Kidney (tissue), 14 donors: ENCODE measurements around the gene FGF5. TPM values are rescaled to one million over a fixed set of nuclear protein-coding genes. Genes with fewer than 3 reads are reported as not detected.
"Not testable (repeated sequence)": the region's sequence is repeated elsewhere in the genome, so short reads cannot be mapped to it uniquely, and the experiment has no call there.

Experiments used
- DNase-seq, 5 donors: peaks; one replicate each; pipeline ENCODE4 v3.0.0-alpha.2; 2013 to 2020
- FAIRE-seq: peaks from 2 replicates; lab custom pipeline; 2012; peaks lifted over from hg19 to GRCh38; lab: Jason Lieb, UNC
- H3K27ac ChIP-seq, 2 donors: one replicate each; pipeline ENCODE4 v1.7.0; 2013; ENCODE audit warnings: low read depth in 2 of 2, low read length in 2 of 2, inconsistent platforms in 1 of 2
- H3K27me3 ChIP-seq: one replicate; pipeline ENCODE4 v1.7.1; 2013; ENCODE audit warnings: low read length, inconsistent platforms; ENCODE audit not compliant: control insufficient read depth, insufficient read depth
- H3K36me3 ChIP-seq, 3 donors: one replicate each; pipeline versions ENCODE4 v1.7.0 to v1.7.1; 2013; ENCODE audit warnings: low read length in 3 of 3, control low read depth in 1 of 3, inconsistent platforms in 1 of 3; ENCODE audit not compliant: insufficient read depth in 3 of 3, control insufficient read depth in 2 of 3
- H3K4me1 ChIP-seq, 3 donors: one replicate each; pipeline versions ENCODE4 v1.7.0 to v1.7.1; 2013; ENCODE audit warnings: low read length in 3 of 3, inconsistent platforms in 1 of 3, low read depth in 1 of 3; ENCODE audit not compliant: control insufficient read depth in 2 of 3, insufficient read depth in 2 of 3
- H3K4me3 ChIP-seq, 3 donors: one replicate each; pipeline versions ENCODE4 v1.7.0 to v1.8.1; 2013; ENCODE audit warnings: low read length in 3 of 3, control low read depth in 1 of 3, inconsistent platforms in 1 of 3
- H3K9ac ChIP-seq, 3 donors: one replicate each; pipeline versions ENCODE4 v1.7.0 to v1.7.1; 2013; ENCODE audit warnings: low read length in 3 of 3, control low read depth in 1 of 3, inconsistent platforms in 1 of 3
- H3K9me3 ChIP-seq, 3 donors: one replicate each; pipeline versions ENCODE4 v1.7.0 to v1.7.1; 2013; ENCODE audit warnings: low read length in 3 of 3, control low read depth in 1 of 3, inconsistent platforms in 1 of 3; ENCODE audit not compliant: control insufficient read depth in 2 of 3, insufficient read depth in 1 of 3
- intact Hi-C: fragments of 100-400 bp; cut with DNase I; formaldehyde crosslinking; loops from one replicate; pipeline ENCODE4 v1.11.1; 2022
- polyA plus RNA-seq: library from polyadenylated mRNA; stranded (reverse); fragments of 350-450 nt; fragmentation: Illumina TruSeq; extraction: RNeasy Lipid Tissue Mini Kit (QIAGEN cat#74804); gene quantifications from one replicate; pipeline ENCODE4 v1.2.3, GENCODE V29; 2014; ENCODE audit warnings: low read depth, low replicate concordance; ENCODE audit not compliant: insufficient read depth
- total RNA-seq: library from RNA; stranded (reverse); fragmentation: NEBNext Ultra II Directional; extraction: Animal tissue kit (Norgen Biotek cat#: 25700); gene quantifications from one replicate; pipeline ENCODE4 v1.2.1, GENCODE V29; 2021
- TF ChIP-seq, protein P1 (sequence below): IDR thresholded peaks from 3 replicates; pipeline ENCODE4 v1.5.1; 2012; ENCODE audit warnings: mild to moderate bottlenecking, moderate library complexity, borderline replicate concordance; ENCODE audit not compliant: insufficient read depth; ENCODE audit errors: extremely low read depth
- donor health status: control.
- donor health status: control.
- donor health status: control.
- donor health status: control.
- donor health status: control.
- donor health status: DM: yes; HTN: yes; CAD: no.
- donor health status: Normal renal cell carcinoma (clear cell type).

Gene FGF5
- total and polyA plus RNA-seq, 2 donors from 2014 or later: 0.09 to 0.13 TPM

GRCh38 chr4:80276931-80277330 is 10.5 kb downstream of the FGF5 start:
- no peaks in the 10 kb centered on the region for H3K9me3 ChIP-seq
- H3K4me1 ChIP-seq: no peaks in the 10 kb centered on the region
- TF ChIP-seq, protein P1, sequence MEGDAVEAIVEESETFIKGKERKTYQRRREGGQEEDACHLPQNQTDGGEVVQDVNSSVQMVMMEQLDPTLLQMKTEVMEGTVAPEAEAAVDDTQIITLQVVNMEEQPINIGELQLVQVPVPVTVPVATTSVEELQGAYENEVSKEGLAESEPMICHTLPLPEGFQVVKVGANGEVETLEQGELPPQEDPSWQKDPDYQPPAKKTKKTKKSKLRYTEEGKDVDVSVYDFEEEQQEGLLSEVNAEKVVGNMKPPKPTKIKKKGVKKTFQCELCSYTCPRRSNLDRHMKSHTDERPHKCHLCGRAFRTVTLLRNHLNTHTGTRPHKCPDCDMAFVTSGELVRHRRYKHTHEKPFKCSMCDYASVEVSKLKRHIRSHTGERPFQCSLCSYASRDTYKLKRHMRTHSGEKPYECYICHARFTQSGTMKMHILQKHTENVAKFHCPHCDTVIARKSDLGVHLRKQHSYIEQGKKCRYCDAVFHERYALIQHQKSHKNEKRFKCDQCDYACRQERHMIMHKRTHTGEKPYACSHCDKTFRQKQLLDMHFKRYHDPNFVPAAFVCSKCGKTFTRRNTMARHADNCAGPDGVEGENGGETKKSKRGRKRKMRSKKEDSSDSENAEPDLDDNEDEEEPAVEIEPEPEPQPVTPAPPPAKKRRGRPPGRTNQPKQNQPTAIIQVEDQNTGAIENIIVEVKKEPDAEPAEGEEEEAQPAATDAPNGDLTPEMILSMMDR: no peak
- H3K9ac ChIP-seq: no peak overlapping the region
- no peaks in the 10 kb centered on the region for H3K36me3 ChIP-seq
- H3K27me3 ChIP-seq: no peaks in the 10 kb centered on the region
- no peak overlapping the region for H3K27ac ChIP-seq
- H3K4me3 ChIP-seq: no peak overlapping the region
- DNase-seq (no peak), FAIRE-seq (no peak)
- intact Hi-C loops: no loop called here

DNA sequence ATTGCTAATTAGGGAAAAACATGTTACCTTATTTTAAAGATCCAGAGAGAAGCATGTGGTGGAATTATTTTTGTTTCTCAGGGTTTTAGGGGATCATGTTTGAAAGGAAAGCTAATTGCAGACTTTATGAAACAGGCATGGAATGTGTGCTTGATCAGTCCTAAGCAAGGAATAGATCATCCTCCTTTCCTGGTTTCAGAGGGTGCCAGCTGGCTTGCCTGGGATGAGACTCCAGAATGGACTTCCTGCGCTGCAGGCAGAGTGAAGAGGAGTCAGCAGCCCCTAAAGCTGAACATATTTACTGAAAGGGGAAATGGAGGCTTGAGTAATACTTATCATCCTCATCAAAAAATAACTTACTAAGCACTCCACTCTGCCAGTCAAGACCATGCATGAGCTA is 13.3 kb downstream of the FGF5 start:
- Histone ChIP-seq H3K4me1 (no peaks in the 10 kb centered on the region), H3K9me3 (no peaks in the 10 kb centered on the region), H3K4me3 (no peak overlapping the region), H3K27me3 (no peaks in the 10 kb centered on the region), H3K36me3 (no peaks in the 10 kb centered on the region), H3K9ac (no peak overlapping the region), H3K27ac (no peak overlapping the region)
- intact Hi-C loops: no loop called here
- FAIRE-seq (no peak), DNase-seq (no peak)
- TF ChIP-seq, protein P1: no peak

DNA sequence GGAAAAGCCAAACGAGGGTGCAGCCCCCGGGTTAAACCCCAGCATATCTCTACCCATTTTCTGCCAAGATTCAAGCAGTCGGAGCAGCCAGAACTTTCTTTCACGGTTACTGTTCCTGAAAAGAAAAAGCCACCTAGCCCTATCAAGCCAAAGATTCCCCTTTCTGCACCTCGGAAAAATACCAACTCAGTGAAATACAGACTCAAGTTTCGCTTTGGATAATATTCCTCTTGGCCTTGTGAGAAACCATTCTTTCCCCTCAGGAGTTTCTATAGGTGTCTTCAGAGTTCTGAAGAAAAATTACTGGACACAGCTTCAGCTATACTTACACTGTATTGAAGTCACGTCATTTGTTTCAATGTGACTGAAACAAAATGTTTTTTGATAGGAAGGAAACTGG is 20.0 kb downstream of the FGF5 start:
- no peak overlapping the region for H3K4me3 ChIP-seq
- H3K27ac ChIP-seq: no peak overlapping the region
- DNase-seq (no peak), FAIRE-seq (no peak)
- no peaks in the 10 kb centered on the region for H3K4me1 ChIP-seq
- no peaks in the 10 kb centered on the region for H3K27me3 ChIP-seq
- H3K36me3 ChIP-seq: no peaks in the 10 kb centered on the region
- no peaks in the 10 kb centered on the region for H3K9me3 ChIP-seq
- intact Hi-C loops: no loop called here
- H3K9ac ChIP-seq: no peak overlapping the region
- TF ChIP-seq, protein P1: no peak

GRCh38 chr4:80290665-80291064 is 24.2 kb downstream of the FGF5 start:
- H3K9me3 ChIP-seq, H3K36me3 ChIP-seq, intact Hi-C loops, FAIRE-seq, H3K4me1 ChIP-seq, H3K27ac ChIP-seq, H3K9ac ChIP-seq, H3K27me3 ChIP-seq, DNase-seq, H3K4me3 ChIP-seq: not testable (repeated sequence)
